NT2/D1 (cell line): ENCODE results near the gene FGF2.

Experiments used
- DNase-seq: peaks from one replicate; pipeline ENCODE4 v3.0.0-alpha.2; 2011; ENCODE audit warnings: low read depth, low spot score
- H3K27me3 ChIP-seq: 2 replicates; pipeline ENCODE4 v1.6.0; 2011; ENCODE audit warnings: mild to moderate bottlenecking; ENCODE audit not compliant: insufficient read length, insufficient read depth
- H3K36me3 ChIP-seq: 2 replicates; pipeline ENCODE4 v1.6.1; 2011; ENCODE audit warnings: mild to moderate bottlenecking, low read length, mixed read lengths; ENCODE audit not compliant: insufficient read depth, insufficient read length
- H3K4me1 ChIP-seq: 2 replicates; pipeline ENCODE4 v1.5.1; 2011; ENCODE audit not compliant: insufficient read depth, insufficient read length
- H3K4me3 ChIP-seq: 2 replicates; pipeline ENCODE4 v1.5.1; 2011; ENCODE audit warnings: low read depth; ENCODE audit not compliant: insufficient read length
- H3K9ac ChIP-seq: 2 replicates; pipeline ENCODE4 v1.6.0; 2011; ENCODE audit warnings: low read depth; ENCODE audit not compliant: insufficient read length
- H3K9me3 ChIP-seq: 2 replicates; pipeline ENCODE4 v1.5.1; 2011; ENCODE audit warnings: mild to moderate bottlenecking, low read length; ENCODE audit not compliant: insufficient read depth
- SUZ12 ChIP-seq: IDR thresholded peaks from 2 replicates; pipeline ENCODE4 v1.6.1; 2011; ENCODE audit not compliant: insufficient read length, insufficient read depth; ENCODE audit errors: extremely low read depth
- YY1 ChIP-seq: IDR thresholded peaks from 2 replicates; pipeline ENCODE4 v1.6.1; 2011; ENCODE audit not compliant: insufficient read length, insufficient read depth
- ZNF274 ChIP-seq: IDR thresholded peaks from 2 replicates; pipeline ENCODE4 v1.6.1; 2011; ENCODE audit warnings: mild to moderate bottlenecking, low read depth, low read length

The FGF2 gene

GRCh38 chr4:122826553-122827257 lies at the start of gene FGF2:
Gene FGF2, plus strand, starts transcription at chr4:122826831. Its CDS starts 344 bp downstream, at chr4:122827175.
- TF ChIP-seq SUZ12 (no peak), ZNF274 (no peak), YY1 (no peak)
- Histone ChIP-seq H3K9me3 (no peaks in the 10 kb centered on the region), H3K27me3 (no peaks in the 10 kb centered on the region), H3K4me3 (peak within 1 kb of the TSS; percentile 75), H3K4me1 (no peaks in the 10 kb centered on the region), H3K36me3 (peaks cover 16% of the 10 kb centered on the region), H3K9ac (peak within 1 kb of the TSS; percentile 98)
- peak; percentile 23 for DNase-seq

- Histone ChIP-seq H3K9me3 (peaks cover 5% of the 10 kb centered on the region; the same call in 1 of the 2 replicates), H3K9ac (no peak overlapping the region), H3K36me3 (no peaks in the 10 kb centered on the region), H3K4me1 (no peaks in the 10 kb centered on the region), H3K27me3 (no peaks in the 10 kb centered on the region), H3K4me3 (no peak overlapping the region)
- DNase-seq, result no peak
- TF ChIP-seq YY1 (no peak), SUZ12 (no peak), ZNF274 (no peak)
These were observed 49.7 kb upstream of the FGF2 start for GRCh38 chr4:122776916-122777315.

GRCh38 chr4:122777846-122778673 lies 48.6 kb upstream of the FGF2 start:
- no peaks in the 10 kb centered on the region for H3K4me1 ChIP-seq
- H3K9me3 ChIP-seq, result peaks cover 5% of the 10 kb centered on the region; the same call in 1 of the 2 replicates
- no peak for DNase-seq
- TF ChIP-seq SUZ12 (no peak), ZNF274 (no peak), YY1 (no peak)
- no peak overlapping the region for H3K4me3 ChIP-seq
- no peaks in the 10 kb centered on the region for H3K36me3 ChIP-seq
- H3K27me3 ChIP-seq, result no peaks in the 10 kb centered on the region
- H3K9ac ChIP-seq, result no peak overlapping the region

GRCh38 chr4:122781486-122781885 lies 45.1 kb upstream of the FGF2 start:
- no peak overlapping the region for H3K4me3 ChIP-seq
- peaks cover 18% of the 10 kb centered on the region; the same call in 1 of the 2 replicates for H3K9me3 ChIP-seq
- H3K36me3 ChIP-seq, result no peaks in the 10 kb centered on the region
- no peak for DNase-seq
- TF ChIP-seq ZNF274 (no peak), YY1 (no peak), SUZ12 (no peak)
- no peaks in the 10 kb centered on the region for H3K4me1 ChIP-seq
- H3K27me3 ChIP-seq, result no peaks in the 10 kb centered on the region
- no peak overlapping the region for H3K9ac ChIP-seq

- Histone ChIP-seq H3K4me3 (no peak overlapping the region), H3K9ac (peak overlapping the region; percentile 4), H3K4me1 (no peaks in the 10 kb centered on the region), H3K27me3 (no peaks in the 10 kb centered on the region), H3K9me3 (peaks cover 30% of the 10 kb centered on the region; the same call in 1 of the 2 replicates), H3K36me3 (no peaks in the 10 kb centered on the region)
- TF ChIP-seq YY1 (no peak), ZNF274 (no peak), SUZ12 (no peak)
- peak; percentile 88 for DNase-seq
These were observed 43.1 kb upstream of the FGF2 start for GRCh38 chr4:122783301-122784215.

- Histone ChIP-seq H3K27me3 (no peaks in the 10 kb centered on the region), H3K4me3 (no peak overlapping the region), H3K36me3 (no peaks in the 10 kb centered on the region), H3K9ac (peak overlapping the region; percentile 4), H3K4me1 (no peaks in the 10 kb centered on the region), H3K9me3 (peaks cover 30% of the 10 kb centered on the region; the same call in 1 of the 2 replicates)
- no peak for DNase-seq
- TF ChIP-seq YY1 (no peak), SUZ12 (no peak), ZNF274 (no peak)
These were observed 42.4 kb upstream of the FGF2 start for GRCh38 chr4:122784261-122784660.
